ENCODE data around the gene ABI3BP. TPM values are rescaled to one million over a fixed set of nuclear protein-coding genes. Genes with fewer than 3 reads are reported as not detected.

The ABI3BP gene
- total RNA-seq, 1 experiment from 2014 or later: 0.28 TPM

DNA sequence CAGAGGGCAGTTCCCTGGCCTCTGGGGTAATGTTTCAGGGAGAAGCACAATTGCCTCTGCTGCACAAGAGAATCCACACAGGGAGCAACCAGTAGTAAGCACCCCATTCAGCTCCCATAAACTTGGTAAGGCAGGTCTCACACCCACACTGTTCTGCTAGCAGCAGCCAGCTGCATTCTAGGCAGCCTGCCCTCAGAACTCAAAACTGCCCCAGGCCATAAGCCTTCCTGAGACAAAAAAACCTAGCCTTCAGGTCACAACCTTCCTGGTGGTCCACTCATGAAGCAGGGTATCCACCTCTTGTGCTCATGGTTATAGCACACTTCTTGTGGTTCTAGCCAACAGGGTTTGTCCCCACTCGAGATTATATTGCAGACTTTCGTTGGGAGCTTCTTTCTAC, 33.7 kb upstream of the ABI3BP start:
- Histone ChIP-seq H3K4ac (ENCODE audit: low read depth, low read length) (no peak overlapping the region), H2BK20ac (ENCODE audit: low read depth, low read length, poor library complexity, severe bottlenecking) (no peak overlapping the region), H3T11ph (ENCODE audit: low read length) (no peak overlapping the region), H2BK5ac (ENCODE audit: insufficient read length, low read length) (no peak overlapping the region), H3K4me2 (ENCODE audit: insufficient read depth, insufficient read length, low read length) (no peak overlapping the region), H4K8ac (replicated peaks; ENCODE audit: insufficient read length, low read depth, low read length) (no peak overlapping the region), H3K9me3 (ENCODE audit: control insufficient read depth, low read depth, low read length) (no peaks in the 10 kb centered on the region), H2AFZ (ENCODE audit: low read length) (no peak overlapping the region), H3K14ac (ENCODE audit: insufficient read depth, low read length) (no peak overlapping the region), H3K4me1 (ENCODE audit: insufficient read depth, low read length) (no peaks in the 10 kb centered on the region), H3K79me1 (ENCODE audit: insufficient read depth, low read depth, low read length, poor library complexity, severe bottlenecking) (no peaks in the 10 kb centered on the region), H2BK15ac (ENCODE audit: low read depth, low read length) (no peak overlapping the region), H2BK12ac (ENCODE audit: insufficient read length, low read depth, low read length) (no peak overlapping the region), H4K5ac (ENCODE audit: insufficient read length, low read depth, low read length) (no peak overlapping the region), H3K27ac (ENCODE audit: insufficient read length, low read depth, low read length) (no peak overlapping the region), H4K91ac (ENCODE audit: insufficient read length, low read depth, low read length) (no peak overlapping the region), H3K9ac (ENCODE audit: extremely low read depth, insufficient read length, low read length) (no peak overlapping the region), H3K79me2 (ENCODE audit: insufficient read depth, low read length) (no peaks in the 10 kb centered on the region), H3K27me3 (ENCODE audit: insufficient read depth, low read length) (no peaks in the 10 kb centered on the region), H3K18ac (ENCODE audit: insufficient read length, low read depth, low read length) (no peak overlapping the region), H2BK120ac (ENCODE audit: low read depth, low read length, poor library complexity, severe bottlenecking) (no peak overlapping the region), H3K23me2 (ENCODE audit: insufficient read length, low read depth, low read length, poor library complexity, severe bottlenecking) (no peaks in the 10 kb centered on the region), H2AK5ac (ENCODE audit: insufficient read length, low read length) (no peak overlapping the region), H3K56ac (ENCODE audit: insufficient read length, low read depth, low read length) (no peak overlapping the region), H3K23ac (ENCODE audit: insufficient read length, low read depth, low read length) (no peak overlapping the region), H4K20me1 (ENCODE audit: control insufficient read depth, insufficient read depth, insufficient read length) (no peaks in the 10 kb centered on the region)
- no peak overlapping the region for H3K27ac Mint-ChIP-seq
- no peak for DNase-seq
- TF ChIP-seq, protein P1, sequence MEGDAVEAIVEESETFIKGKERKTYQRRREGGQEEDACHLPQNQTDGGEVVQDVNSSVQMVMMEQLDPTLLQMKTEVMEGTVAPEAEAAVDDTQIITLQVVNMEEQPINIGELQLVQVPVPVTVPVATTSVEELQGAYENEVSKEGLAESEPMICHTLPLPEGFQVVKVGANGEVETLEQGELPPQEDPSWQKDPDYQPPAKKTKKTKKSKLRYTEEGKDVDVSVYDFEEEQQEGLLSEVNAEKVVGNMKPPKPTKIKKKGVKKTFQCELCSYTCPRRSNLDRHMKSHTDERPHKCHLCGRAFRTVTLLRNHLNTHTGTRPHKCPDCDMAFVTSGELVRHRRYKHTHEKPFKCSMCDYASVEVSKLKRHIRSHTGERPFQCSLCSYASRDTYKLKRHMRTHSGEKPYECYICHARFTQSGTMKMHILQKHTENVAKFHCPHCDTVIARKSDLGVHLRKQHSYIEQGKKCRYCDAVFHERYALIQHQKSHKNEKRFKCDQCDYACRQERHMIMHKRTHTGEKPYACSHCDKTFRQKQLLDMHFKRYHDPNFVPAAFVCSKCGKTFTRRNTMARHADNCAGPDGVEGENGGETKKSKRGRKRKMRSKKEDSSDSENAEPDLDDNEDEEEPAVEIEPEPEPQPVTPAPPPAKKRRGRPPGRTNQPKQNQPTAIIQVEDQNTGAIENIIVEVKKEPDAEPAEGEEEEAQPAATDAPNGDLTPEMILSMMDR (conservative IDR thresholded peaks at IDR 0.05): no peak
- H3K27me3 Mint-ChIP-seq (ENCODE audit: low read depth): no peaks in the 10 kb centered on the region; the same call in 1 of the 2 replicates
- peaks cover 0 to 4% (median 2%) of the 10 kb centered on the region in 3 experiments; a peak in 3 of 7 replicates for H3K36me3 Mint-ChIP-seq (ENCODE audit: insufficient read depth in 1 of 3, low read depth in 3 of 3)
- H3K9me3 Mint-ChIP-seq: peaks cover 10 to 13% of the 10 kb centered on the region in 2 experiments
- no peaks in the 10 kb centered on the region for H3K4me1 Mint-ChIP-seq
- H3K4me3 Mint-ChIP-seq: no peak overlapping the region
- no CpG with 5 or more reads among the region's 2 CpGs for WGBS (ENCODE audit: extremely low coverage, insufficient read length, low lambda C conversion rate)

All from H9 (cell line).